Neural cell (in vitro differentiated cells): ENCODE results near the gene MCL1.
"Not testable (repeated sequence)": the region's sequence is repeated elsewhere in the genome, so short reads cannot be mapped to it uniquely, and the experiment has no call there.

Source experiments
- EZH2 ChIP-seq: fragments of 200-600, 300-800 bp; shearing (Covaris generic), sonication (generic); IDR thresholded peaks from 2 replicates; pipeline ENCODE4 v1.6.1; 2014; ENCODE audit warnings: antibody characterized with exemption, low read length, borderline replicate concordance, mild to moderate bottlenecking; ENCODE audit not compliant: insufficient read depth, poor library complexity, severe bottlenecking
- TF ChIP-seq, protein P1 (sequence below): fragments of 450-650 bp; IDR thresholded peaks from 2 replicates; pipeline ENCODE4 v1.5.1; 2014; ENCODE audit warnings: antibody characterized with exemption, mild to moderate bottlenecking, moderate library complexity; ENCODE audit not compliant: poor library complexity, severe bottlenecking

DNA sequence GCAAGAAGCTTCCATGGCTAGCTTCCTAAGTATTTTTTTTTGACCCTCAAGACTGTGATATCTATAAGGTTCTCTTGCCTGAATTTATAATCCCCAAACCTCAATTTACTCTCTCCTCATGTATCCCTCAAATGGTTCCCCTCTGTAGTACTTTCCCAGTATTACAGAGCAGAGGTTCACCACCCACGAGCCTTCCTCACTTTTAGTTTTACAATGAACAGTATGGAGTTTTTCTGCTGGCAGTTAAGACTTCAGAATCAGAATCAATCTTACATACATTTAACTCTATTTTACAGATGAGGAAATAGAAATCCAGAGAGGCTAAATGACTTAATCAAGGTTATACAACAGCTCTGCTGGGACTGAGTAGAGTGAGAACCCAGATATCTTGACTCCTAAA, 45.1 kb upstream of the MCL1 start:
- TF ChIP-seq EZH2, result not testable (repeated sequence)
- TF ChIP-seq, protein P1, sequence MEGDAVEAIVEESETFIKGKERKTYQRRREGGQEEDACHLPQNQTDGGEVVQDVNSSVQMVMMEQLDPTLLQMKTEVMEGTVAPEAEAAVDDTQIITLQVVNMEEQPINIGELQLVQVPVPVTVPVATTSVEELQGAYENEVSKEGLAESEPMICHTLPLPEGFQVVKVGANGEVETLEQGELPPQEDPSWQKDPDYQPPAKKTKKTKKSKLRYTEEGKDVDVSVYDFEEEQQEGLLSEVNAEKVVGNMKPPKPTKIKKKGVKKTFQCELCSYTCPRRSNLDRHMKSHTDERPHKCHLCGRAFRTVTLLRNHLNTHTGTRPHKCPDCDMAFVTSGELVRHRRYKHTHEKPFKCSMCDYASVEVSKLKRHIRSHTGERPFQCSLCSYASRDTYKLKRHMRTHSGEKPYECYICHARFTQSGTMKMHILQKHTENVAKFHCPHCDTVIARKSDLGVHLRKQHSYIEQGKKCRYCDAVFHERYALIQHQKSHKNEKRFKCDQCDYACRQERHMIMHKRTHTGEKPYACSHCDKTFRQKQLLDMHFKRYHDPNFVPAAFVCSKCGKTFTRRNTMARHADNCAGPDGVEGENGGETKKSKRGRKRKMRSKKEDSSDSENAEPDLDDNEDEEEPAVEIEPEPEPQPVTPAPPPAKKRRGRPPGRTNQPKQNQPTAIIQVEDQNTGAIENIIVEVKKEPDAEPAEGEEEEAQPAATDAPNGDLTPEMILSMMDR, result not testable (repeated sequence)
